ENCODE measurements around the gene IL5RA. TPM values are rescaled to one million over a fixed set of nuclear protein-coding genes. Genes with fewer than 3 reads are reported as not detected.

The IL5RA gene
- total RNA-seq, 1 experiment from 2014 or later = not detected

DNA sequence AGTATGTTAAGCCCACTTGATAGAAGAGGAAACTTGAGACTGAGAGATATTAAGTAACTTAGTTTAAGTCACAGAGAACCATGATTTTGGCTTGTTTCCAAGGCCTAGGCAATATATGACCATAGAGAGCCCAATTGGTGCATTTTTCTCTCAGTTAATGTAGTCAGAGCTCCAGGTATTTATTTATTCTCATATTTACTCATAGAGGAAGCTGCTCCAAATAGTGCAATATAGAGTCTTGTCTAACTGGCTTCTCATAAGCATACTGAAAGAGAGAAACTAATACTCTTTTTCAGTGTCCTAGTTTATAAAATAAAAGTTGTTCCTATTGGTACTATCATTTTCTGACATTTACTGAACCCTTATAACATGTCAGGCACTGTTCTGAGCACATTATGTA lies 31.8 kb upstream of the IL5RA start:
- Histone ChIP-seq H3K4me1 (ENCODE audit: control insufficient read depth, insufficient read depth, low read length) (no peaks in the 10 kb centered on the region), H3K27me3 (ENCODE audit: control insufficient read depth, insufficient read depth, low read length) (no peaks in the 10 kb centered on the region), H3K27ac (ENCODE audit: low read length) (no peak overlapping the region), H3K36me3 (ENCODE audit: control insufficient read depth, insufficient read depth, low read length) (peaks cover 34% of the 10 kb centered on the region), H3K9me3 (ENCODE audit: control insufficient read depth, insufficient read depth, low read depth, low read length) (no peaks in the 10 kb centered on the region), H3K4me3 (ENCODE audit: low read depth in 2 of 2, low read length in 2 of 2) (no peak overlapping the region)
- BruUV-seq (replicated peaks) = no TSS peak
- TF ChIP-seq CTCF (IDR thresholded peaks at IDR 0.05) (no peak), POLR2AphosphoS5 (IDR thresholded peaks at IDR 0.05; ENCODE audit: low read depth, low read length) (no peak), SIN3A (IDR thresholded peaks at IDR 0.05; ENCODE audit: borderline replicate concordance, insufficient read depth, low read depth, low read length) (no peak), TCF7L2 (IDR thresholded peaks at IDR 0.05; ENCODE audit: low read depth, low read length) (no peak), REST (IDR thresholded peaks at IDR 0.05; ENCODE audit: insufficient read depth in 1 of 2, low read depth in 2 of 2, low read length in 1 of 2) (no peak)
- ChIA-PET CTCF (no interaction called here), POLR2A (no interaction called here)
- intact Hi-C loops (cut with micrococcal nuclease; ENCODE audit: unreplicated experiment) (no loop called here), in situ Hi-C loops (cut with HindIII; ENCODE audit: low pct_unique_long_range_greater_than_20kb, low sequenced_read_pairs) (no loop called here)
- no peak for DNase-seq (ENCODE audit: low read depth, low spot score)
- no peak for ATAC-seq

- peaks cover 19% of the 10 kb centered on the region for H3K36me3 ChIP-seq (ENCODE audit: control insufficient read depth, insufficient read depth, low read length)
- intact Hi-C loops (cut with micrococcal nuclease; ENCODE audit: unreplicated experiment) = no loop called here
- DNase-seq (ENCODE audit: low read depth, low spot score) (no peak), ATAC-seq (no peak)
- BruUV-seq (replicated peaks) = no TSS peak
- H3K27ac ChIP-seq (ENCODE audit: low read length) = no peak overlapping the region
- H3K4me1 ChIP-seq (ENCODE audit: control insufficient read depth, insufficient read depth, low read length) = no peaks in the 10 kb centered on the region
- no peaks in the 10 kb centered on the region for H3K27me3 ChIP-seq (ENCODE audit: control insufficient read depth, insufficient read depth, low read length)
- H3K9me3 ChIP-seq (ENCODE audit: control insufficient read depth, insufficient read depth, low read depth, low read length) = no peaks in the 10 kb centered on the region
- TF ChIP-seq REST (IDR thresholded peaks at IDR 0.05; ENCODE audit: insufficient read depth in 1 of 2, low read depth in 2 of 2, low read length in 1 of 2) (no peak), POLR2AphosphoS5 (IDR thresholded peaks at IDR 0.05; ENCODE audit: low read depth, low read length) (no peak), SIN3A (IDR thresholded peaks at IDR 0.05; ENCODE audit: borderline replicate concordance, insufficient read depth, low read depth, low read length) (no peak), CTCF (IDR thresholded peaks at IDR 0.05) (no peak), TCF7L2 (IDR thresholded peaks at IDR 0.05; ENCODE audit: low read depth, low read length) (no peak)
- ChIA-PET POLR2A (no interaction called here), CTCF (no interaction called here)
- no peak overlapping the region for H3K4me3 ChIP-seq (ENCODE audit: low read depth in 2 of 2, low read length in 2 of 2)
- in situ Hi-C loops (cut with HindIII; ENCODE audit: low pct_unique_long_range_greater_than_20kb, low sequenced_read_pairs) = no loop called here
Measured at GRCh38 chr3:3137526-3137925, 27.4 kb upstream of the IL5RA start.

All from Panc1 (cell line).